GM18517 (cell line): ENCODE measurements around the gene SEC24D.
"Not testable (repeated sequence)": the region's sequence is repeated elsewhere in the genome, so short reads cannot be mapped to it uniquely, and the experiment has no call there.

Source experiments
- ATAC-seq: cut with Tn5 transposase; IDR thresholded peaks from one replicate; pipeline ENCODE4 v1.9.1; 2021; ENCODE audit warnings: mild to moderate bottlenecking, moderate library complexity; ENCODE audit not compliant: unreplicated experiment

SEC24D gene

GRCh38 chr4:118814058-118814457 is 21.9 kb downstream of the SEC24D start:
- no peak for ATAC-seq

GRCh38 chr4:118813561-118813960 is 22.4 kb downstream of the SEC24D start:
- no peak for ATAC-seq

- ATAC-seq = no peak
These were observed 24.1 kb downstream of the SEC24D start for GRCh38 chr4:118811832-118812231.

- ATAC-seq = no peak
These were observed 24.7 kb downstream of the SEC24D start for GRCh38 chr4:118810991-118811764.

- ATAC-seq = no peak
These were observed 28.3 kb downstream of the SEC24D start for GRCh38 chr4:118807659-118808058.

GRCh38 chr4:118803253-118803652 is 32.7 kb downstream of the SEC24D start:
- no peak for ATAC-seq

GRCh38 chr4:118801895-118802575 is 33.9 kb downstream of the SEC24D start:
- no peak for ATAC-seq

GRCh38 chr4:118799231-118799942 is 36.5 kb downstream of the SEC24D start:
- no peak for ATAC-seq

GRCh38 chr4:118798658-118799057 is 37.3 kb downstream of the SEC24D start:
- ATAC-seq = no peak

GRCh38 chr4:118797558-118798142 is 38.3 kb downstream of the SEC24D start:
- ATAC-seq = no peak

- ATAC-seq = not testable (repeated sequence)
These were observed 44.1 kb downstream of the SEC24D start for GRCh38 chr4:118791690-118792446.

- no peak for ATAC-seq
These were observed 45.4 kb downstream of the SEC24D start for GRCh38 chr4:118790544-118790943.

- no peak for ATAC-seq
These were observed 47.0 kb downstream of the SEC24D start for GRCh38 chr4:118788911-118789310.

- ATAC-seq = no peak
These were observed 48.0 kb downstream of the SEC24D start for GRCh38 chr4:118787844-118788380.

- no peak for ATAC-seq
These were observed 51.1 kb downstream of the SEC24D start for GRCh38 chr4:118784776-118785175.

- no peak for ATAC-seq
These were observed 52.0 kb downstream of the SEC24D start for GRCh38 chr4:118783887-118784286.

- not testable (repeated sequence) for ATAC-seq
These were observed 53.0 kb downstream of the SEC24D start for GRCh38 chr4:118782886-118783285.

- not testable (repeated sequence) for ATAC-seq
These were observed 58.3 kb downstream of the SEC24D start for GRCh38 chr4:118777649-118778048.

GRCh38 chr4:118776955-118777640 is 58.8 kb downstream of the SEC24D start:
- ATAC-seq = not testable (repeated sequence)
